NCI-H1417 treated with DMSO at 0.1 percent for 48 hours (cell line): ENCODE data around the gene CTAGE15.
"Not testable (repeated sequence)": the region's sequence is repeated elsewhere in the genome, so short reads cannot be mapped to it uniquely, and the experiment has no call there.

Experiments used
- DNase-seq: peaks from one replicate; lab custom pipeline; 2025; lab: John Stamatoyannopoulos, UW

CTAGE15 gene, protein sequence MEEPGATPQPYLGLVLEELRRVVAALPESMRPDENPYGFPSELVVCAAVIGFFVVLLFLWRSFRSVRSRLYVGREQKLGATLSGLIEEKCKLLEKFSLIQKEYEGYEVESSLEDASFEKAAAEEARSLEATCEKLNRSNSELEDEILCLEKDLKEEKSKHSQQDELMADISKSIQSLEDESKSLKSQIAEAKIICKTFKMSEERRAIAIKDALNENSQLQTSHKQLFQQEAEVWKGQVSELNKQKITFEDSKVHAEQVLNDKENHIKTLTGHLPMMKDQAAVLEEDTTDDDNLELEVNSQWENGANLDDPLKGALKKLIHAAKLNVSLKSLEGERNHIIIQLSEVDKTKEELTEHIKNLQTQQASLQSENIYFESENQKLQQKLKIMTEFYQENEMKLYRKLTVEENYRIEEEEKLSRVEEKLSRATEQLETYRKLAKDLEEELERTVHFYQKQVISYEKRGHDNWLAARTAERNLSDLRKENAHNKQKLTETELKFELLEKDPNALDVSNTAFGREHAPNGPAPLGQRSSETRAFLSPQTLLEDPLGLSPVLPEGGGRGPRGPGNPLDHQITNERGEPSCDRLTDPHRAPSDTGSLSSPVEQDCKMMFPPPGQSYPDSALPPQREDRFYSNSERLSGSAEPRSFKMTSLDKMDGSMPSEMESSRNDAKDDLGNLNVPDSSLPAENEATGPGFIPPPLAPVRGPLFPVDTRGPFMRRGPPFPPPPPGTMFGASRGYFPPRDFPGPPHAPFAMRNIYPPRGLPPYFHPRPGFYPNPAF

DNA sequence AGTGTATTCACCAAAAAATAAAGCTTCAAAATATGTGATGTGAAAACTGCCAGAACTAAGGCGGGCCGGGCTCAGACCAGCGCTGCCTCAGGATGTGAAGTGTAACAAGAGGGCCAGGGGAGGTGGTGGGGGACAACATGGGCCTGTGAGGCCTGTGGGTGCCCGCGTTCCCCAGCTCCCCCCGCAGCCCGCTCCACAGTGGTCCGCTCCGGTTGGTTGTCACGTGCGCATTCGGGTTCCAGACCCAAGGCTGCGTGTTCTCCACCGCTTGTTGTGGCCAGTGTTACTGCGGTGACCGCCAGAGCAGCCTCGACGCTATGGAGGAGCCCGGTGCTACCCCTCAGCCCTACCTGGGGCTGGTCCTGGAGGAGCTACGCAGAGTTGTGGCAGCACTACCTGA is at the start of gene CTAGE15:
Gene CTAGE15 (plus strand): TSS at position 301 of the 400 bp plus-strand sequence. CDS start 17 bp downstream, at position 318.
- not testable (repeated sequence) for DNase-seq

DNA sequence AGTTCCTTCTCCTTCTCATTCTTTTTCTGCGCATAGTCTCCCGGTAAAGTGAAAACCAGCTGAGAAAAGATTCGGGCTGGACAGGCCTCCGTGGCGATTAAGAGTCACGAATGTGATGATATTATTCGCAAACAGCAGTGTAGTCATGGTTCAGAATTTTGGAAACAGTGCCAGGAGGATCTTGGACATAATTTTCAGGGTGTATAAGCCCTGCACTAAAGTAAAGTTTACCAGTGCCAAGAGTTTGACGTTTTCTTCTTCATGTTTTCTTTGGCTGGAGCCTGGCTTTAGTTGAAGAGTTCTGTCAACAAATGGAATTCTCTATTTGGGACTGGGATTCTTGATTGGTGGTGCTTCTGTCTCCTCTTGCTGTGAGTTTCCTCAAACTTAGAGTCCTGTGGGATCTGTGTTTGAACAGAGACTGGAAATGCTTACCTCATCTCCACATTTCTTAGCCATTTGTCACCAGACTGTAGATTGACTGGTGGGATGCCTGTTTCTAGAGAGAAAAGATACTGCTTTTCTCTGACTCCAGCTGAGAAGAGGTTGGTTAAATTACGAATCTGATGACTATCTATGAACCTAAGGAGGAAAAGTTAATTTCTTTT is 49.2 kb upstream of the CTAGE15 start:
- not testable (repeated sequence) for DNase-seq

DNA sequence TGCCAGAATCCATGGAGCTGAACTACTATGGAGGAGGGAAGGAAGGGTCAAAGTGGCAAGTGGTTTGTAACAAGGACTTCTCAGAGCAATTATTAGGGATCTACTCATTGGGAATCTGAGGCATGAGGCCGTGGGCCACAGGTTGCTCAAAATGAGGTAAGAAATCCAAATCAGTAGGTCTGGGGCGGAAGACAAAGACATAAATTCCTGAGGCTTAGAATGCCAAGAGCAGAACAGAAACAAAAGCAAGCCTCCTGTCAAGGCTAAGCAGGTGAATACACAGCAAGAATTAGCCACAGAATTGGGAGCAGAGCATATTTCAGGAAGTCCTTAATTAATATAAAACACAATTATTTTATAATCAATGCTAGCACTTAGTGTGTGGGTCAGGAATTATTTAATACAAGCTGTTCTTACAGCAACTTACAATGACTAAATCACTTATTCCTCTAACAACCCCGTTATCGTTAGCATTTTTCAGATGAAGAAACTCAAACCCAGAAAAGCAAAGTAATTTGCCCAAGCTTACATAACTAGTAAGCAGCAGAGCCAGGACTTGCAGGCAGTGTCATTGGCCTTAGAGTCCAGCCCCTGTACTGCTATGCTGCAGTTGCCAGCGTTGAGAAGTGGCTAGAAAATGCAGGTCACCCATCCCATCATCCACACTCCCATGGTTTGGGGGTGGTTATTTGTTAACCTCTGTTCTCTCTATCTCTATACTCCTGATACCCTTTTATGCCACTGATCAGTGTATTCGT is 40.3 kb upstream of the CTAGE15 start:
- DNase-seq: not testable (repeated sequence)

DNA sequence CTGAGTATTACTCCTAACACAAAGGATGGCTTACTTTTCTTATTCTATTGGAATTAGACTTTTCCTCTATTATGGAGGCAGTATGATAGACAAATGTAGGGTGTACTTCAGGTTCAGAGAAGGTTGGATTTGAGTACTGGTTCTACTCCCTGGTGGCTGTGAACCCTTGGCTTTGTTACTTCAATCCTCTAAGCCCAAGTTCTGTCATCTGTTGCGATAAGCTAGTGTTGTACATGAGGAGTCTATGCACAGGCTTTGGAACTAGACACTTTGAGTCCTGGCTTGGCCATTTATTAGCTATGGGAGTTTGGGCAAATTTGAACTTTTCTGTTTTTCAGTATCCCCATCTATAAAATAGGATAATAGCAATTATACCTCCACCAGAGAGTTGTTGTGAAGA is 39.7 kb upstream of the CTAGE15 start:
- DNase-seq: not testable (repeated sequence)

DNA sequence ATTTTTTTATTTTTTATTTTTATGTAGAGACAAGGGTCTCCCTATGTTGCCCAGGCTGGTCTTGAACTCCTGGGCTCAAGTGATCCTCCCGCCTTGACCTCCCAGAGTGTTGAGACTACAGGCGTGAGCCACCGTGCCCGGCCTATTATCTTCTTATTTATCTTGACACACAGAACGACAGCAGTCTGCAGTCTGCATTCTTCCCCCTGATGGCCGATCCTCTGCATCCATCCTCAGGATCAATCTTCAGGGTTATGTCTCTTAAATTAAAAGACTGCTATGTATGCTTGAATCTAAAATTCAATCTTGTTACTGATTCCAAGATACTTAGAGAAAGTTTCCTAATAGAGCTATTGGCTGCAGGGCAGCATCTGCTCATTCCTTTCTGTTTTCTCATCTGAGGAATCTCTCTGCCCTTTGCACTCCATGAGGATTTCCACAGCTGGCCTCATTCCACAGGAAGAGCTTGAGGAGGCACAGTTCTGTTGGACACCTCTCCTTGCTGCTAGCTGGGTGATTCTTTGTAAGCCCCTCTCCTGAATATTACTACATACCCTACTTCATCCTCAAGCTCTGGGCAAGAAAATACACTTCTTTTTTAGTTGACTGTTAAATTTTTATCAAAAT is 38.3 kb upstream of the CTAGE15 start:
- DNase-seq: not testable (repeated sequence)

DNA sequence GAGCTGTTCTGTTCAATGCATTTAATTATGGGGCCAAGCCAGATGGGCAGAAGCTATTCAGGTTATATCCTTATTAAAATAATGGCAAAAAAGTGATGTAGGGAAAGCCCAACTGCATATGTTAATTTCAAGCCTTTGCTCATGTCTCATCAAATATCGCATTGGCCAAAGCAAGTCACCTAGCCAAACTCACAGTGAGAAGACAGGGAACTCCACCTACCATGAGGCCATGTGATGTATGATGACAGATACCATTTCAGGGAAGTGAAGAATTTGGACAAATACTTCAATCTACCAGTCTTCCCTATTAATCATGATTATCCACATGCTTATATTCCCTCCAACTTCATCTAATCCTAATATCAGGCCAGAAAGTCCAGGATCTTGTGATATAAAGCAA is 35.2 kb upstream of the CTAGE15 start:
- not testable (repeated sequence) for DNase-seq

DNA sequence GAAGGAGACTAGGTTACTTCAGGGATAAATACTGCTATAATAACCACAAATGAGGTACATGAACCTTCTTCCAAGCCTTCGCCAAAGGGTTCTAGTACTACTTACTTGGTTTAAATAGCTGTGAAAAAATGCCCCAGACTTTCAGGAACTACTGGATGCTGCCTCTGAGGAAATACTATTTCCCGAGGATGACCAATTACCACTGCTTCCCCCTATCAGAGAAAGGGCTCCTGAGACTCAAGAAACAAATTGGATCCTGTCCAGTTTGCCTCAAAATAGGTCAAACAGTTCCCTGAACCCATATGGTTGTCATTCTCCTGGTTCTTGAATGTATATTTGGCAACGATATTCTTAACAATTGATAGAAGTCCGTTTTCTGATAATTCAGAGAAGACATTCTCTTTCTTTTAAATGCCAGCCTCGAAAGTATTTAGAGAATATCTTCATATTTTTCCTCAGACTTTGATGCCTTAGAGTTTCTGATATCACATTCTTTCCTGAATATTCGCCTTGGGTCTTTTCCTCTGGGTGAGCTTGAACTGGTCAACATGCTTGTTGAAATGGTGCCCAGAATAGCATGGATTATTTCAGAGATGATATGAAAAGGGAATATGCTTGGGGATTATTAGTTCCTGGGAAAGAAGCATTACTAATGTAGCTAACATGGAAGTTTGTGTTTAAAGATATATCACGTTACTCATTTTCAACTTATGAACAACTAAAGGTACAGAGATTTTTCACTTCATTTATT is 28.1 kb upstream of the CTAGE15 start:
- not testable (repeated sequence) for DNase-seq

DNA sequence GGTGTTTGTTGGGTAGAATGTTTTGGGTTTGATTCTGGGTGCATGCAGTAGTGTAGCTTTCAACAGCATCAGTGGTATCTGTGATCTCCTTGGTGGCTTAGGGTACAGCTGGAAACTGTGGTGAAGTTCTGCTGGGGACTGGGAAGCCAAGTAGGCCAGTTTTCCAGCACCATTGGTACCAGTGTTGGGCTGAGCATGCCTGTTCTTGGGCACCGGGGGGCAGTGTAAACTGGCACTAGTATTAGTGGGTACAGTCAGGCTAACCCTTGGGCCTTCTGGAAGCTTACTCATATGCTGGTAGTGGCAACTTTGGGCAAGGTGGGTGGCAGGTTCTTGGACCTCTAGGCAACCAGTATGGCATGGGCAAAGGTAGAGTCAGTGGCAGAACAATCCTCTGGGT is 15.6 kb upstream of the CTAGE15 start:
- not testable (repeated sequence) for DNase-seq

- not testable (repeated sequence) for DNase-seq
These were observed 8.3 kb upstream of the CTAGE15 start for GRCh38 chr7:143563306-143563705.

GRCh38 chr7:143566001-143566400 is 5.6 kb upstream of the CTAGE15 start:
- not testable (repeated sequence) for DNase-seq

GRCh38 chr7:143588183-143588582 is 16.6 kb downstream of the CTAGE15 start:
- DNase-seq: not testable (repeated sequence)

- not testable (repeated sequence) for DNase-seq
These were observed 18.3 kb downstream of the CTAGE15 start for GRCh38 chr7:143589897-143590296.

GRCh38 chr7:143598086-143598485 is 26.5 kb downstream of the CTAGE15 start:
- not testable (repeated sequence) for DNase-seq

DNA sequence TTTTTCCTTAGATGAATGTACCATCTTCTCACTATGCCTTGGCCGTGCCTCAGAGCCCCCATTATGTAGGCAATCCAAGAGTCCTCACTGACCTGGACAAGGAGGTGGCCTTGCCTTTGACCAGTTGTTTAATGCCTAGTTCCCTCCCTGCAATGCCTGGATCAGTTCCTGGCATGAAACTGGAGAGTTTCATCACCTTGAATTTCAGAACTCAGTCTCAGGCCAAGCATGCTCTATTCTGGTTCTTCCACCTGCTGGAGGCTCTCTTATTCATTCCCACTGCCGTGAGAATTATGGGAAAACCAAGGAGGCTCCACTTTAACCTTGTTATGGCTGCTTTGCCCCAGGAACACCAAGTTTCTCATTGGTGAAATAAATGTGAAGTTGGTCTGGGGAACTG is 31.9 kb downstream of the CTAGE15 start:
- DNase-seq: not testable (repeated sequence)

DNA sequence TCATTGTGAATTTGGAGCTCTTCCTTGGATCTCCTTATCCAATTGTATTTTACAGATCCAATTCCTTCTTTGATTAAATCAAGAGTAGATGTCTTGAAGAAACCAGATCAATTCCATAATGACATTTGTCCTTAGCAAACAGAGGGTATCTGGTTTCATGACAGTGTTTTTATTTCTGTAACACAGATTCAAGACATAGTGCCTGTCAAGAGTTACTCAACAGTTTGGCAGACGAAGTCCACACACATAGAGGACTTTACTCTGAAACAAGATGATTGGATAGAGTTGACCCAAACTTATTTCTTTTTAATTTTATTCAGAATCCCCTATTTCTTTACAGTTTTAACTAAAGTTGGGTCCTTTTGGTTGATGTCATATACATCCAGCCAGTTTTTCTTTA is 34.5 kb downstream of the CTAGE15 start:
- not testable (repeated sequence) for DNase-seq

DNA sequence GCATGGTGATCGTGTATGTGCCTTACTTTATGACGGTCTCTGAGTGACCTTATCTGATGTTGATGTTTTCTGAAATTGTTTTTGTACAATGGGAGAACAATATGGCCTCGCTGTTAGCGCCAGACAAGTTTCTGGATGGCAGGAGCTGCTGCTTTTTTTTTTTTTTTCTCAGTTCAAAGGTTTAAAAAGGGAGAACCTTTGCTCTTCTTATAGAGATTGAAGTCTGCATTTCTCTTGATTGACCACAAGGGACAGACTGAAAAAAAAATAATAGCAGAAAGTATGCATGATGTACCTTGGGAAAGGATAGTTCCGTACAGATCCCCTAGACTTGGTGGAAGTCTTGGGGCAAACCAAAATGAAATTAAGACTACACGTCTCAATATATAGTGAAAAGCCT is 43.9 kb downstream of the CTAGE15 start:
- DNase-seq: not testable (repeated sequence)

GRCh38 chr7:143617204-143617603 is 45.6 kb downstream of the CTAGE15 start:
- DNase-seq: not testable (repeated sequence)

DNA sequence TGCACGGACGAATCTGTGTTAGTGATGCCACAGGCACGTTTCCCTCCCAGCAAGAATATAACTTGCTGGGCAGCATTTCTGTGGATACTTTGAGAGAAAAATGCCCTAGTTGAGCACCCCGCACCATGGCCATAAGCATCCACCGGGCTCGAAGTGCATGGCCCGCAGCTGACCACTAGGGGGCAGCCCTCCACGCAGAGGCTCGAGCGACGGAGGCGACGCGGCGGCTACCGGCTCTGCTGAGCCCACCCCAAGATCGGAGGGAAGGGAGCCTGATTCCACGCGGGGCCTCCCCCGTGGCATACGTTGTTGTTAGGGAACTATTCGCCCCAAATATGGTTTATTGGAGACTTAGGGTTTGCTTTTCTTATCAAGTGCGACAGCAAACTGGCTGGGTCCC is 48.5 kb downstream of the CTAGE15 start:
- DNase-seq: not testable (repeated sequence)

DNA sequence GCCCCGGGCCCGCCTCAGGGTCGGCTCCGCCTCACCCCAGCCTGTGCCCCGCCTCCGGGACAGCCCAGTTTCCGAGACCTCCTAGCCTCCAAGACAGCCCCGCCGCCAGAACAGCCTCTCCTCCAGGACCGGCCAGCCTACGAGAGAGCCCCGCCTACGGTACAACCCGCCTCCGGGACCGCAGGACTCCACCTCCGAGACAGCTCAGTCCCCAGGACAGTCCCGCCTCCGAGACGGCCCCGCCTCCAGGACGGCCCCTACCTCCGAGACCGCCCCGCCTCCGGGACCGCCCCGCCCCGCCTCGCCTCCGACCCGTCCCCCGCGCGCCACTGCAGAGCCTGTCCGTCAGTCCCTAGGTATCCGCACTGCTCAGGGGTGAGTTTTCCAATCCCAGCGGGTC is 49.0 kb downstream of the CTAGE15 start, which contains the start of gene TCAF2:
Gene TCAF2 (plus strand): TSS at position 329 of the 400 bp plus-strand sequence.
- DNase-seq: not testable (repeated sequence)

DNA sequence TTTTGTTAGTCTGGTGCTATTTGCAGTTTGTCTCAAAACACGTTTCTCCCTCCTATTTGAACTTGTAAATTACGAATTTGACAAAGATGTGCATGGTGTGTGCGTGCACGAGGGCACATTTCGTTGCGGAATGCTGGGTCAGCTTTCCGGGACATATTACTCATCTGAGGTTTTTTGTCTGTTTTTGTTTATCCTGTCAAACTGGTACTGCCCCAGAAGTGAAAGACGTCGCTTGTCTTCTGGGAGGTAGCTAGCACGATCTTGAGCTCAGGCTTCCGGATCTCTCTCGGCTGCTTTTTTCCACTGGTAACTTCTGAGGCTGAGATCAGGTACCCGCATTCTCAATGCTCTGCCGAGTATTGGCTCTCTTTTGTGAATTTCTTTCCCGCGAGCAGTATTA is 49.6 kb downstream of the CTAGE15 start:
- not testable (repeated sequence) for DNase-seq
